Transverse colon (tissue), 3 donors: ENCODE data around the gene VSX2.

Experiments
- CTCF ChIP-seq, 5 experiments: fragments of 200-600 bp in 3 of 5; fragments of 450-650 bp in 2 of 5; sonication (generic) in 3 of 5; IDR thresholded peaks; 1 replicate in 2 of 5; 2 replicates in 3 of 5; pipeline ENCODE4 v1.5.1; 2016 to 2017; ENCODE audit warnings: antibody characterized with exemption in 5 of 5, inconsistent platforms in 3 of 5, mild to moderate bottlenecking in 2 of 5, moderate library complexity in 1 of 5
- POLR2A ChIP-seq: fragments of 450-650 bp; IDR thresholded peaks from one replicate; pipeline ENCODE4 v1.6.1; 2016; ENCODE audit warnings: antibody characterized with exemption, mild to moderate bottlenecking, moderate library complexity

- no peak for TF ChIP-seq POLR2A
- no peak for TF ChIP-seq CTCF (IDR thresholded peaks at IDR 0.05)
These were observed 3.8 kb downstream of the VSX2 start for GRCh38 chr14:74243051-74243450.
